Upper lobe of left lung (tissue), 6 donors: ENCODE data around the gene RASGEF1C. TPM values are rescaled to one million over a fixed set of nuclear protein-coding genes. Genes with fewer than 3 reads are reported as not detected.

ENCODE experiments used
- ATAC-seq, 2 donors: fragments of 200-7000 bp; cut with Tn5 transposase; one replicate each; pipeline ENCODE4 v1.9.1; 2022; ENCODE audit warnings: mild to moderate bottlenecking in 2 of 2, moderate library complexity in 2 of 2; ENCODE audit not compliant: low FRiP score in 2 of 2
- DNase-seq, 2 donors: peaks; one replicate each; pipeline ENCODE4 v3.0.0-alpha.2; 2019 to 2020
- H3K27ac ChIP-seq, 4 donors: fragments of 200-600 bp; sonication (generic); one replicate each; pipeline ENCODE4 v1.5.1; 2016 to 2019
- H3K27me3 ChIP-seq, 4 donors: fragments of 200-600 bp; sonication (generic); one replicate each; pipeline ENCODE4 v1.5.1; 2017 to 2019
- H3K36me3 ChIP-seq, 4 donors: fragments of 200-600 bp; sonication (generic); one replicate each; pipeline ENCODE4 v1.5.1; 2016 to 2019
- H3K4me1 ChIP-seq, 4 donors: fragments of 200-600 bp; sonication (generic); one replicate each; pipeline ENCODE4 v1.5.1; 2018 to 2019
- H3K4me3 ChIP-seq, 4 donors: fragments of 200-600 bp; sonication (generic); one replicate each; pipeline ENCODE4 v1.5.1; 2017 to 2019; ENCODE audit warnings: mild to moderate bottlenecking in 2 of 4, moderate library complexity in 1 of 4
- H3K9me3 ChIP-seq, 4 donors: fragments of 200-600 bp; sonication (generic); one replicate each; pipeline ENCODE4 v1.5.1; 2018 to 2019
- CTCF ChIP-seq, 6 experiments: fragments of 450-650 bp in 4 of 6; fragments of 200-600 bp in 2 of 6; sonication (generic) in 2 of 6; IDR thresholded peaks; one replicate each; pipeline ENCODE4 v1.5.1; 2016 to 2019; ENCODE audit warnings: antibody characterized with exemption in 6 of 6
- EP300 ChIP-seq, 4 donors: sonication (generic); formaldehyde crosslinking; IDR thresholded peaks; one replicate each; pipeline ENCODE4 v1.5.1; 2017; ENCODE audit warnings: antibody characterized with exemption in 4 of 4, control low read depth in 2 of 4
- POLR2A ChIP-seq, 4 donors: fragments of 450-650 bp; IDR thresholded peaks; one replicate each; pipeline ENCODE4 v1.5.1; 2016 to 2017; ENCODE audit warnings: antibody characterized with exemption in 4 of 4, mild to moderate bottlenecking in 2 of 4
- POLR2AphosphoS5 ChIP-seq, 2 donors: sonication (generic); formaldehyde crosslinking; IDR thresholded peaks; one replicate each; pipeline ENCODE4 v1.5.1; 2017; ENCODE audit warnings: antibody characterized with exemption in 2 of 2
- WGBS, 2 donors: methylation state at CpG; one replicate each; pipeline ENCODE4 v1.1.5; 2017 to 2018; 5-methylcytosine and 5-hydroxymethylcytosine counted together
- total RNA-seq, 6 donors: library from RNA; depleted of rRNA in 4 of 6; stranded (reverse); fragments of >200 nt in 4 of 6; gene quantifications; one replicate each; pipeline versions ENCODE4 v1.1.0 to v1.2.1, GENCODE V29; 2016 to 2021
- donor health status: DM: no; HTN: no; CAD: no; lungs with moderate emphysema.
- donor health status: DM: no; HTN: yes; CAD: no; lungs with severe emphysema.

Gene RASGEF1C
- total RNA-seq, 6 donors from 2014 or later: not detected

DNA sequence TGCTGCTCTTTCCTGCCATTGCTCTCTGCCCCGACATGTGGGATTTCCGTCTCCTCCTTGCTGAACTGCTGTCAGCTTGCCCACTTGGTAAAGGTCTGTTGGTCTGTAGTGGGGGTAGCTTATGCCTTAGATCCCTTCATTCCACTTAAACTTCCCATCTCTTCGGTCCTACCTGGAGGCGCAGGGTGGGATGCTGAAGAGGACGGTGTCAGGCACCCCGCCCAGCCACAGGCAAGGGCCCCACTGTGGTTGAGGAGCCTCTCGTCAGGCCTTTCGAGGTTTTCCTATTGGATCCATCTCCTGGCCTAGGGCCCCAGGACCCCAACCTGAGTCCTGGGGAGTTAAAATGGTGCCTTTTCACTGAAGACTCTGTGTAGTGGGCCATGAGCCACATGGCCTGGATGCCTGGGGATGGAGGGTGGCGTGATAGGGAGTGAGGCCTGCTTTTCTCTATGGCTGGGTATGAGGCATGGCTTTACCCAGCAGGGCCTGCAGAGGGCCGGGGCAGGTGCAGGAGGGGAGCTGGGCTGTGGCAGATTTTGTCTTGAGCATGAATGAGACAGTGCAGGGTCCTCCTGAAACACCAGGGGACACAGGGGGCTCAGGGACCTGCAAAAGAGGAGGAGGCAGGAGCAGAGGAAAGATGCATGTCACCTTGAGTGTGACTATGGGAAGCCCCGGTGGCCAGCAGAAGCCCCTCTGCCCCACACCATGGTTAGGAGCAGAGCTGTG, 111.7 kb downstream of the RASGEF1C start:
- no peaks in the 10 kb centered on the region for H3K9me3 ChIP-seq
- H3K27ac ChIP-seq: no peak overlapping the region
- DNase-seq (no peak), ATAC-seq (no peak)
- no peaks in the 10 kb centered on the region for H3K36me3 ChIP-seq
- no peak for TF ChIP-seq EP300 (IDR thresholded peaks at IDR 0.05)
- TF ChIP-seq POLR2A (IDR thresholded peaks at IDR 0.05): no peak
- no peak for TF ChIP-seq CTCF (IDR thresholded peaks at IDR 0.05)
- no peak for TF ChIP-seq POLR2AphosphoS5 (IDR thresholded peaks at IDR 0.05)
- H3K4me3 ChIP-seq: no peak overlapping the region
- no peaks in the 10 kb centered on the region for H3K27me3 ChIP-seq
- WGBS, 2 donors: 85 to 90% methylated on average over 11 of the region's 11 CpGs
- H3K4me1 ChIP-seq: no peaks in the 10 kb centered on the region

DNA sequence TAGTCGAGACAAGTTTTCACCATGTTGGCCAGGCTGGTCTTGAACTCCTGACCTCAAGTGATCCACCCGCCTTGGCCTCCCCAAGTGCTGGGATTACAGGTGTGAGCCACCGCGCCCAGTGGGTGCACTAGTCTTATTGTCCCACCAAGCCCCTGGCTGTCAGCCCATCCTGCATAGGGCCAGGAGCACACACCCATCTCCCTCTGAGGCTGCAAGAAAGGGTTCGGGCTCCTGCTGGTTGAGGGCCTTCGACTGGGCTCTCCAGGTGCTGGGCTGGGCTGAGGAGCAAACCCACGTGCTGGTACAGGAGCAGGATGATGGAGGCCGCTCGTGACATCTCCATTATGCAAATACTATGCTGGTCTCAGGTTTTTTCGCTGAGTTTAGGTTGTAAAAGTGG, 112.4 kb downstream of the RASGEF1C start:
- WGBS, 2 donors: 82 to 92% methylated on average over 9 to 10 of the region's 10 CpGs
- TF ChIP-seq POLR2A (IDR thresholded peaks at IDR 0.05) (no peak), EP300 (IDR thresholded peaks at IDR 0.05) (no peak), CTCF (IDR thresholded peaks at IDR 0.05) (no peak), POLR2AphosphoS5 (IDR thresholded peaks at IDR 0.05) (no peak)
- Histone ChIP-seq H3K9me3 (no peaks in the 10 kb centered on the region), H3K36me3 (no peaks in the 10 kb centered on the region), H3K4me1 (no peaks in the 10 kb centered on the region), H3K27me3 (no peaks in the 10 kb centered on the region), H3K4me3 (no peak overlapping the region), H3K27ac (no peak overlapping the region)
- ATAC-seq (no peak), DNase-seq (no peak)

- 67 to 69% methylated on average over 9 of the region's 9 CpGs for WGBS, 2 donors
- H3K9me3 ChIP-seq: no peaks in the 10 kb centered on the region
- no peak for DNase-seq
- no peaks in the 10 kb centered on the region for H3K36me3 ChIP-seq
- H3K27me3 ChIP-seq: no peaks in the 10 kb centered on the region
- no peak overlapping the region for H3K27ac ChIP-seq
- no peak overlapping the region for H3K4me3 ChIP-seq
- TF ChIP-seq POLR2A (IDR thresholded peaks at IDR 0.05) (no peak), POLR2AphosphoS5 (IDR thresholded peaks at IDR 0.05) (no peak)
- H3K4me1 ChIP-seq: peaks cover 6 to 8% (median 7%) of the 10 kb centered on the region in 4 donors
- ATAC-seq: no peak
Measured at GRCh38 chr5:180095545-180095944, 113.5 kb downstream of the RASGEF1C start.

- 47 to 66% methylated on average over 9 of the region's 9 CpGs for WGBS, 2 donors
- no peaks in the 10 kb centered on the region for H3K27me3 ChIP-seq
- no peaks in the 10 kb centered on the region for H3K36me3 ChIP-seq
- no peaks in the 10 kb centered on the region for H3K9me3 ChIP-seq
- TF ChIP-seq EP300 (IDR thresholded peaks at IDR 0.05): peak in 1 of 4 donors; percentile 7
- TF ChIP-seq POLR2A (IDR thresholded peaks at IDR 0.05): peak in 1 of 4 donors; percentile 28
- TF ChIP-seq POLR2AphosphoS5 (IDR thresholded peaks at IDR 0.05): no peak
- peak overlapping the region in 1 of 4 donors; percentile 43 for H3K27ac ChIP-seq
- peaks cover 9 to 16% (median 13%) of the 10 kb centered on the region in 4 donors for H3K4me1 ChIP-seq
- peak in 1 of 2 donors; percentile 66 for DNase-seq
- ATAC-seq: peak in 1 of 2 donors; percentile 56
- H3K4me3 ChIP-seq: no peak overlapping the region
Measured at GRCh38 chr5:180093651-180094382, 115.2 kb downstream of the RASGEF1C start.

- Histone ChIP-seq H3K27ac (peak overlapping the region in 1 of 4 donors; percentile 43), H3K27me3 (no peaks in the 10 kb centered on the region), H3K4me1 (peaks cover 9 to 16% (median 13%) of the 10 kb centered on the region in 4 donors), H3K9me3 (no peaks in the 10 kb centered on the region), H3K4me3 (no peak overlapping the region), H3K36me3 (no peaks in the 10 kb centered on the region)
- no peak for DNase-seq
- TF ChIP-seq EP300 (IDR thresholded peaks at IDR 0.05) (no peak), POLR2A (IDR thresholded peaks at IDR 0.05) (no peak), POLR2AphosphoS5 (IDR thresholded peaks at IDR 0.05) (no peak), CTCF (IDR thresholded peaks at IDR 0.05) (no peak)
- ATAC-seq: no peak
- WGBS, 2 donors: 94 to 95% methylated on average over 6 of the region's 6 CpGs
Measured at GRCh38 chr5:180093241-180093640, 115.8 kb downstream of the RASGEF1C start.
